Measurements from ENCODE around the gene PRR12.
A peak's percentile ranks its signal among the peaks of the same experiment; 100 is the strongest.
"Not testable (repeated sequence)": the region's sequence is repeated elsewhere in the genome, so short reads cannot be mapped to it uniquely, and the experiment has no call there.

PRR12 gene

DNA sequence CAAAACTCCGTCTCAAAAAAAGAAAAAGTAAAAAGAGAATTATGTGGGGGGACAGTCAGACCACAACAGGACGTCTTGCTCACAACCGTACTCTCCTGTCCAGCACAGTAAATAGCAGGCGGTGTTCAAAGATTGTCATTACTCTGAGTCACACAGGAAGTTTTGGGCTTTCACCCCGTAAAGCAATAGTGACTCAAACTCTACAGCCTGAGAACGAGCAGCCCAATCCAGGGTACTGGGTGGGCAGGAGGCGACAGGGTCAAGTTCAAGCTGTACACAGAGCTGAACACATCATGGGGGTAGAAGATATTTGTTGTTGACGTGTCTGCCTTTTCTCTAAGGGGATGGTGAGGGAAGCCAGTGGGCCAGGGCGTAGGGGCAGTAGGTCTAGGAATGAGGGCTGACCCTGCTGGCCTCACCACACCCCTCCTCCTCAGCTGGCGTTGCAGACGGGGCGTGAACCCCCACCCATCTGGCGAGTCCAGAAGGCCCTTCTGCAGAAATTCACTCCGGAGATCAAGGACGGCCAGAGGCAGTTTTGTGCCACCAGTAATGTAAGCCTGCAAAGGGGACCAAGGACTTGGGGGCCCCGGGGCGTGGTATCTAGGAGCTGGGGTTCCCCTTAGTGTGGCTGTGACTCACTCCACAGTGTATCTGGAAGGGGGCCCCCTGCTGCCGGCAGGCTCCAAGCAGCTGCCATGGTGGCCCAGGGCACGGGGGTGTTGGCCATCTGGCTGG is 23.3 kb downstream of the PRR12 start:
- peak overlapping the region; percentile 79 for H3K27ac ChIP-seq
- peak; percentile 22 for DNase-seq (ENCODE audit: low read depth, low spot score)

DNA sequence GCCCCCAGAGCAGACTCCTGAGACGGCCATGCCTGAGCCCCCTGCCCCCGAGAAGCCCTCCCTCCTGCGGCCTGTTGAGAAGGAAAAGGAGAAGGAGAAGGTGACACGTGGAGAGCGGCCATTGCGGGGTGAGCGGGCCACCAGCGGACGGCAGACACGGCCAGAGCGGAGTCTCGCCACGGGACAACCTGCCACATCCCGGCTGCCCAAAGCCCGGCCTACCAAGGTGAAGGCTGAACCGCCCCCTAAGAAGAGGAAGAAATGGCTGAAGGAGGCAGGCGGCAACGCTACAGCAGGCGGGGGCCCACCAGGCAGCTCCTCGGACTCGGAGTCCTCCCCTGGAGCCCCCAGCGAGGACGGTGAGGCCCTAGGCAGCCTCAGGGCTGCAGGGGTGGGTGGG is 24.9 kb downstream of the PRR12 start:
- no peak for DNase-seq (ENCODE audit: low read depth, low spot score)
- no peak overlapping the region for H3K27ac ChIP-seq

GRCh38 chr19:49616532-49616931 is 25.6 kb downstream of the PRR12 start:
- no peak for DNase-seq (ENCODE audit: low read depth, low spot score)
- H3K27ac ChIP-seq: no peak overlapping the region

DNA sequence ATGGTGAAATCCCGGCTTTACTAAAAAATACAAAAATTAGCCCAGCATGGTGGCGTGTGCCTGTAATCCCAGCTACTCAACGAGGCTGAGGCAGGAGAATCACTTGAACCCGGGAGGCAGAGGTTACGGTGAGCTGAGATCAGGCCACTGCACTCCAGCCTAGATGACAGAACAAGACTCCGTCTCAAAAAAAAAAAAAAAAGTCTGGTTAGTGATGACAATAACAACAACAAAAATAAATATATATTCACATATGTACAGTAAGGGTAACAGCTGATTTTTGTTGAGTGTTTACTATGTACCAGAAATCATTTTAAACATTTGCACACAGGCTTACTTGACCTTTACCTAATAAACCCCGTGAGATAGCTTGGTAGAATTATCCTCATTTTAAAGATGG is 26.0 kb downstream of the PRR12 start:
- no peak overlapping the region for H3K27ac ChIP-seq
- DNase-seq (ENCODE audit: low read depth, low spot score): no peak

DNA sequence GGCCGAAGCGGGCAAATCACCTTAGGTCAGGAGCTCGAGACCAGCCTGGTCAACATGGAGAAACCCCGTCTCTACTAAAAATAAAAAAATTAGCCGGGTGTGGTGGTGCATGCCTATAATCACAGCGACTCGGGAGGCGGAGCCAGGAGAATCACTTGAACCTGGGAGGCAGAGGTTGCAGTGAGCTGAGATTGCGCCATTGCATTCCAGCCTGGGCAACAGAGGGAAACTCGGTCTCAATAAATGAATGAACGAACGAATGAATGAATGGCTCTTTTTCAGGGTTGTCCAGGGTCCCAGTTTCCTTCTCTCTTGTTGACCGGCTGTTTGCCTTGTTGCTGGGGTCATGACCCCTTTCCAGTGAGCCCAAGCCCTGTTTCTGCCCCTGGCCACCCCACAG is 26.9 kb downstream of the PRR12 start:
- DNase-seq (ENCODE audit: low read depth, low spot score); H3K27ac ChIP-seq: not testable (repeated sequence)

GRCh38 chr19:49624967-49625910 is 34.3 kb downstream of the PRR12 start:
- DNase-seq (ENCODE audit: low read depth, low spot score): no peak
- no peak overlapping the region for H3K27ac ChIP-seq

- no peak overlapping the region for H3K27ac ChIP-seq
- DNase-seq (ENCODE audit: low read depth, low spot score): no peak
Observed at GRCh38 chr19:49626226-49626625, 35.2 kb downstream of the PRR12 start.

- DNase-seq (ENCODE audit: low read depth, low spot score): no peak
- H3K27ac ChIP-seq: no peak overlapping the region
Observed at GRCh38 chr19:49629659-49630058, 38.7 kb downstream of the PRR12 start.

GRCh38 chr19:49631014-49631588 is 40.1 kb downstream of the PRR12 start:
- no peak for DNase-seq (ENCODE audit: low read depth, low spot score)

DNA sequence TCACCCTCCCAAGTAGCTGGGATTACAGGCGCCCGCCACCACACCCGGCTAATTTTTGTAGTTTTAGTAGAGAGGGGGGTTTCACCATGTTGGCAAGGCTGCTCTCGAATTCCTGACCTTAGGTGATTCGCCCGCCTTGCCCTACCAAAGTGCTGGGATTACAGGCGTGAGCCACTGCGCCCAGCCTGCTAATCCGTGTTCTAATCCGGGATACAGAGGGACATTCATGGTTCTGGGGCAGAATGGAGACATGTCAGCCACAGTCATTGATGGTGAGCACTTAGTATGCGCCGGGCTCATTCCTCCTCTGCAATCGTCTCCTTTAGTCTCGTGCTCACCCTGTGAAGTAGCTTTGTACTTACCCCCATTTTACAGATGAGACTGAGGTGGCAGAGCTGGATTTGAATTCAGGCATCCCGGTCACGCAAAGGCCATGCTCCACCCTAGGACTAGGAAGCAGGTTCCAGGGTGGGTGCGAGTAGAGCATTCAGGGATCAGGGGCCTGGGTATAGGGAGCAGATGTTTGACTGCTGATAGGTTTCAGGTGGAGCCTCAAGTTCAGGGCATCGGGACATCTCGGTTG is 40.7 kb downstream of the PRR12 start:
- no peak overlapping the region for H3K27ac ChIP-seq
- no peak for DNase-seq (ENCODE audit: low read depth, low spot score)

More at GRCh38 chr19:49631014-49631588, 40.1 kb downstream of the PRR12 start:
- no peak overlapping the region for H3K27ac ChIP-seq

DNA sequence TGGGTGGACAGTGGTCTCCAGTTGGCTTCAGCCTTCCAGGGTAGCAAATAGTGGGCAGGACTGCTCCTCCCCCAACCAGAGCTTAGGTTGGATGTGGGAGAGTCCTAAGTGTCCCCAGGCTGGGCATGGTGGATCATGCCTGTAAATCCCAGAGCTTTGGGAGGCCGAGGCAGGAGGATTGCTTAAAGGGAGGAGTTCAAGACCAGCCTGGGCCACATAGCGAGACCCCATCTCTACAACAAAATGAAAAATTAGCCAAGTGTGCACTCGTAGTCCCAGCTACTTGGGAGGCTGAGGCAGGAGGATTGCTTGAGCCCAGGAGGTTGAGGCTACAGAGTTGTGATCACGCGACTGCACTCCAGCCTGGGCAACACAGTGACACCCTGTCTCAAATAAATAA is 41.6 kb downstream of the PRR12 start:
- H3K27ac ChIP-seq: no peak overlapping the region
- DNase-seq (ENCODE audit: low read depth, low spot score): no peak

DNA sequence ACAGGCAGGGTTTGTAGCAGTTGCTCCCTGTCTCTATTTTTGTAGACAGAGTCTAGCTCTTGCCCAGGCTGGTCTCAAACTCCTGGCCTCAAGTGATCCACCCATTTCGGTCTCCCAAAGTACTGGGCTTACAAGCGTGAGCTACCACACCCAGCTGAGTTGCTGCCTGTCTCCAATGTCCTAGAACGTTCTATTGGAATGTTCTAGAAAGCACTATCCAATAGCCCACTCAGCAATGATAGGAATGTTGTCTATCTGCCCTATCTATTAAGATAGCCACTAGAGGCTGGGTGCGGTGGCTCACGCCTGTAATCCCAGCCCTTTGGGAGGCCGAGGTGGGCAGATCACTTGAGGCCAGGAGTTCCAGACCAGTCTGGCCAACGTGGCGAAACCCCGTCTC is 42.3 kb downstream of the PRR12 start:
- not testable (repeated sequence) for DNase-seq (ENCODE audit: low read depth, low spot score); H3K27ac ChIP-seq

DNA sequence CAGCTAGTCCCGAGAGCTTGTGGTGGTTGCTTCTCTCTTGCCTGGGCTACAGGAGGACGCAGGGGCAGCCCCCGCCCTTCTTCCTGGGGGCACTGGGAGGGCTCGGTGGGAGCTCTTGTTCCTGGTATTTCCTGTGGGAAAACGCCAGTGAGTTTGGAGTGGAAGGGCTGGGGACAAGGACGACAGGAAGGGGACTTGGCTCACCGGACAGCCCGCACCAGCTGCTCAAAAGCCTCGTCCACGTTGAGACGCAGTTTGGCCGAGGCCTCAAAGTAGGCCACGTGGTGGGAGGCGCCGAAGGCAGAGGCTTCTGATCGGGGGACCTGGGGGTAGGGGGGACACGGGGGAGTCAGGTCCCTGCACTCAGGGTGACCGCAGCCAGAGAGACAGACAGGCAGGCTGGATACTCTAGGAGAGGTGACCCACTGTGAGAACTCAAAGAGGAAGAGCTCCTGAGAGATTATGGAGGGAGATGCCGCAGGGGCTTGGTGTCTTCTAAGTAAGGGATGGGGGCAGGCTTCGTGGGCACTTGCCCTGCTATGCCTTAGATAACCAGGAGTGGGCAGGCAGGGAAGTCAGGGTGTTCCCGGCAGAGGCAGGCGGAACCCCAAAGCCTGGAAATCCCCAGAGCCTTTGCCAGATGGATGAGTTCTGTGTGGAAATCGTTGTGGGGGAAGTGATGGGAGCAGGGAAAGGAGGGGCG is 44.7 kb downstream of the PRR12 start:
- no peak overlapping the region for H3K27ac ChIP-seq

DNA sequence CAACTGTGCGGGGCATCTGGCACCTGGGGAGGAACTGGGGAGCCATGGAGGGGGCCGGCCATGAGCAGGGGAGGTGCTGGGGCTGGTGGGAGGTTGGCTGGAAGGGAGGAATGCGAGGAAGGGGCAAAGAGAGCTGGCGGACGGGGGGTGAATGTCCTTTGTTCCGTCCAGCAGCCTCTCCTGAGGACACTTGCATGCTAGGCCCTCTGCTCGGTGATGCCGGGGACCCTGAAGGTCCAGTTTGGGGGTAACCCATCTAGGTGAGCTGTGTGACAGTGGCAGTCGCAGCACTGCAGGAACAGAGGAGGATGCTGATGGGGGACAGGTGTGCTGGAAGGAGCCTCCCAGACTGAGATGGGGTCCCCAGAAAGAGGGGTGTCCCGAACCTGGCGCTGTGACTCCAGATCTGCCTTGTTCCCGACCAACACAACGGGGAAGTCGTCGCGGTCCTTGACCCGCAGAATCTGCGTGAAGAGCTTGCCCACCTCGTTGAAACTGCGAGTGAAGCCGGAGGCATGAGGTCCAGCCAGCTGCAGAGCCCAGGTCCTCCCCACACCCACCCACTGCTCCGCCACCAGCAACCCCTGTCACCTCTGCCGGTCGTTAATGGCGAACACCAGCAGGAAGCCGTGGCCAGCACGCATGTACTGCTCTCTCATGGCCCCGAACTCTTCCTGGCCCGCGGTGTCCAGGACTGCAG is 45.4 kb downstream of the PRR12 start:
- no peak for DNase-seq (ENCODE audit: low read depth, low spot score)
- no peak overlapping the region for H3K27ac ChIP-seq

More for the DNA sequence above, 44.7 kb downstream of the PRR12 start:
- DNase-seq (ENCODE audit: low read depth, low spot score): no peak

GRCh38 chr19:49637821-49638738 is 47.1 kb downstream of the PRR12 start:
- peak; percentile 12 for DNase-seq (ENCODE audit: low read depth, low spot score)

DNA sequence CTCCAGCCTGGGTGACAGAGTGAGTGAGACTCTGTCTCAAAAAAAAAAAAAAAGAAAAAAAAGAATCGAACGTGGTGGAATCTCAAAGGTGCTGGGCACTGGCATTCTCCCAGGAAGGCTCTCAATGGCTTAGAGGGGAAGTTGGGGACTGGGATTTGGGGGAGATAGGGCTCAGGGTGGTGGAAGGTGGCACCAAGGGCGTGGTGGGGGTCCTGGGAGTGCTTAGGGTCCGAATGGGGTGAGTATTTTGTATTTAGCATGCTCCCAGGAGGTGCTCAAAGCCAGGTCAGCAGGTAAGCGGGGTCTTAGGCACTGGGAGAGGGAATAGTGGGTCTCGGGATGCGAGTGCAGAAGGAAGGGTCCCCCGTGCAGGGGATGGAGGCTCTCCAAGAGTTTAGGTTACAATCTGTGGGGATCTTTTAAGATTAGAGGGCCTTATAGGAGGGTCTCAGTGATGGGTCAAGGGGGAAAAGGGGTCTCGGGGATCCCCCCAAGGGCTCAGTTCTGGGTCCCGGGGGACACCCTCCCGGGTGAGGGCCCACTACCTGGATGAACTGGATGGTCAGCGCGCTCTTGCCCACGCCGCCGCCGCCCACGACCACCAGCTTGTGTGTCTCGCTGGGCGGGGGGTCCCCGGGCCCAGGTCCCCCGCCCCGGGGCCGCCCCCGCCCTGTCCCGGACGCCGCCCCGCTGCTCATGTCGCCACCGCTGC is 48.6 kb downstream of the PRR12 start:
- peak overlapping the region; percentile 100 for H3K27ac ChIP-seq
- DNase-seq (ENCODE audit: low read depth, low spot score): no peak

More at GRCh38 chr19:49637821-49638738, 47.1 kb downstream of the PRR12 start:
- H3K27ac ChIP-seq: peak overlapping the region; percentile 100

GRCh38 chr19:49640113-49640898 is 49.3 kb downstream of the PRR12 start, which contains the start of gene RRAS:
RRAS (minus strand) TSS chr19:49640143; CDS start chr19:49640098, 45 bp downstream.
- H3K27ac ChIP-seq: peak within 1 kb of the TSS; percentile 100
- peak; percentile 98 for DNase-seq (ENCODE audit: low read depth, low spot score)

Data from epithelial cell of prostate (primary cell).